Measurements from ENCODE around the gene SMIM45.

DNA sequence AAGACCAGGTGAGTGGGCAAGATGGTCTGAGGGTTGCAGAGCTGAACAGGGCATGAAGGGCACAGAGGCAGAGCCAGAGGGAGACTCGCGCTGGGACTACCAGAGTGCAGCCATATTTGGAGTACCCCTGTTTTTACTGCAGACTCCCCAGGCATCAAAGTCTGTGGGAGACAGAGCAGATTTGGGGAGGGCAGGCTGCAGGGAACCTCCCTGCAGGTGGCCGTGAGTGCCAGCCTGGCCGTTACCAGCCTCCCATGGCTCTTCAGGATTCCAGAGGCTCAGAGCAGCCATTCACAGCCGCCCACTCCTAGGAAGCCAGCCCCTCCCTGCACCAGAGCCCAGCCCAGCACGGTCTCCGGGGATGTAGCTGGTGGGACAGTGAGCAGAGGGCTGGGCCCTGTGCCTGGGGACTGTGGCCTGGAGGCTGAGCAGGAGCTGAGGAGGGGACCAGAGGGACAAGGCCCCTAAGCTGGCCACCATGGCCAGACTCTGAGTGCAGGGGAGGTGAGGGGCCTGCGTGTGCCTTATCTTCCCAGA is 17.2 kb downstream of the SMIM45 start, which contains the start of gene SEPTIN3:
- TF ChIP-seq, protein P1, sequence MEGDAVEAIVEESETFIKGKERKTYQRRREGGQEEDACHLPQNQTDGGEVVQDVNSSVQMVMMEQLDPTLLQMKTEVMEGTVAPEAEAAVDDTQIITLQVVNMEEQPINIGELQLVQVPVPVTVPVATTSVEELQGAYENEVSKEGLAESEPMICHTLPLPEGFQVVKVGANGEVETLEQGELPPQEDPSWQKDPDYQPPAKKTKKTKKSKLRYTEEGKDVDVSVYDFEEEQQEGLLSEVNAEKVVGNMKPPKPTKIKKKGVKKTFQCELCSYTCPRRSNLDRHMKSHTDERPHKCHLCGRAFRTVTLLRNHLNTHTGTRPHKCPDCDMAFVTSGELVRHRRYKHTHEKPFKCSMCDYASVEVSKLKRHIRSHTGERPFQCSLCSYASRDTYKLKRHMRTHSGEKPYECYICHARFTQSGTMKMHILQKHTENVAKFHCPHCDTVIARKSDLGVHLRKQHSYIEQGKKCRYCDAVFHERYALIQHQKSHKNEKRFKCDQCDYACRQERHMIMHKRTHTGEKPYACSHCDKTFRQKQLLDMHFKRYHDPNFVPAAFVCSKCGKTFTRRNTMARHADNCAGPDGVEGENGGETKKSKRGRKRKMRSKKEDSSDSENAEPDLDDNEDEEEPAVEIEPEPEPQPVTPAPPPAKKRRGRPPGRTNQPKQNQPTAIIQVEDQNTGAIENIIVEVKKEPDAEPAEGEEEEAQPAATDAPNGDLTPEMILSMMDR (IDR thresholded peaks at IDR 0.05), result no peak
- TF ChIP-seq POLR2A (IDR thresholded peaks at IDR 0.05), result no peak

Measured in esophagus squamous epithelium (tissue), 4 donors.